ENCODE data around the gene FAM240B.

Gene FAM240B

GRCh38 chr9:38699337-38699736, 20.6 kb downstream of the FAM240B start:
- DNase-seq (ENCODE audit: low spot score) = no peak

DNA sequence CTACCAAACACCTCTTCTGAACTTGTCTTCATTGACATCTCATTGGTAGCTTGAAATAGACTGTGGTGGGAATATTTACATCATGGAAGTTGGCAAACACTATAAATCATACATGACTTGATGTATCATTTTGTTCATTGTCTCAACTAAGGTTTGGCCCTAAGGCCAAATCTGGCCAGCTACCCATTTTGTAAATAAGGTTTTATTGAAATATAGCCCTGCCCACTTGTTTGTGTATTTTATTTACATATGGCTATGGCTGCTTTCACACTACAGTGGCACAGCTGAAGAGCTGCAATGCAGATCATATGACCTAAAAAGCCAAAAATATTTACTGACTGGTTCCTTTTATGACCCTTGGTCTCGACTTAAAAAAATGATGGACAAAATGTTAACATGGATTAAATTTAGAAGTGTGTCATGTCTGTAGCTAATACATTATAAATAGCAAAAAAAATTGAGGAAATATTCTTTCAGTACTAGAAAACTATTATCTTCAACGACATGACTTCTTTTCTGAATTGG, 22.1 kb downstream of the FAM240B start:
- DNase-seq (ENCODE audit: low spot score) = no peak

DNA sequence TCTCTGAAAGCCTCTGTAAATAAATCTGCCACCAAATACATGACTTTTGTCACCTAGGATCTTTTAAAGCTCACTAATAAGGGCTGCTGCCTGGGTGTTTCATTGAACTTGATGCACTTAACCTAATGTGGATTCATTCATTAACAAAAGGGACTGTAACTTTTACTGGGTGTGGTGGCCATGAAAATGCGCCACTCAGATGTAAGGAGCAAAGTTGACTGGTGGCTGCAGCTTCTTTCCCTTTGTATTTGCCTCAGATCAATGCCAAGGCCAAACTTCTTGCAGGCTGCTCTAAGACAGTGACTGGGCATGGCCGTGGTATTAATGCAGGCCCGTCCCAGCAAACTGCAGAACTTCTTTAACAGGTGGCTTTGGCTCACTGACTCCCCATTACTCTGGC, 22.9 kb downstream of the FAM240B start:
- DNase-seq (ENCODE audit: low spot score) = no peak

DNA sequence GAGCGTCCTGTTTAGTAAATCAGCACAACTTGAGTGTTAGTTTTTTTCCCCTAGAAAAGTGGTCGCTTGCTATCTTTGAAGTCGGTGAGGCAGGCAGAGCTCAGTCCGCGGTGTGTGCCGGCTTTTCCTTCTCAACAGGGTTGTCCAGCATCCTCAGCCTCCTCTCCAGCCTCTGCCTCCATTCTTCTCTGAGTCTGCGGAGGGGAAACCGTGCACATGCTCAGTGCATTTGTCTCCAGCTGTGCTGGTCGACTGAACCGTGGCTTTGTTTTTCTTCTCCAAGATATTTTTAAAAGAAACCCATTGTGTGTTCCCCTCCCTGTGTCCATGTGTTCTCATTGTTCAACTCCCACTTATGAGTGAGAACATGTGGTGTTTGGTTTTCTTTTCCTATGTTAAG, 25.3 kb downstream of the FAM240B start:
- no peak for DNase-seq (ENCODE audit: low spot score)

DNA sequence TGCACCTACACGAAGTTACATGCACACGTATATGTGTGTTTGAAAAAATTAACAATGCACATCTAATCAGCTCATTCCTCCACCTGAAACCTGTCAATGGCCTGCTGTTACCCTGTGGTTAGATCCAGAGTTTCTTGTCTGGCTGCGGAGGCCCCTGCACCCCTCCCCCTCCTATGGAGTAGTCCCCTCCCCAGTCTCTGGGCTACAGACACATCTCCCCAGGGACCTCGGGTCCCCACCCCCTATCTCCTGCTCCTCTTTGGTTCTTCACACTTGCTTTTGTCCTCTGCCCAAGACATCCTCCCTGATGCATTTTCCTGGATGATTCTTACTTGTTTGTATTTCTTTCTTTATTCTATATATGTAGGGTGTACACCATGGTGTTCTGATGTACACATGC, 27.2 kb downstream of the FAM240B start:
- DNase-seq (ENCODE audit: low spot score) = no peak

GRCh38 chr9:38690574-38690973, 29.4 kb downstream of the FAM240B start:
- no peak for DNase-seq (ENCODE audit: low spot score)

- DNase-seq (ENCODE audit: low spot score) = no peak
Measured at GRCh38 chr9:38689678-38690077, 30.3 kb downstream of the FAM240B start.

DNA sequence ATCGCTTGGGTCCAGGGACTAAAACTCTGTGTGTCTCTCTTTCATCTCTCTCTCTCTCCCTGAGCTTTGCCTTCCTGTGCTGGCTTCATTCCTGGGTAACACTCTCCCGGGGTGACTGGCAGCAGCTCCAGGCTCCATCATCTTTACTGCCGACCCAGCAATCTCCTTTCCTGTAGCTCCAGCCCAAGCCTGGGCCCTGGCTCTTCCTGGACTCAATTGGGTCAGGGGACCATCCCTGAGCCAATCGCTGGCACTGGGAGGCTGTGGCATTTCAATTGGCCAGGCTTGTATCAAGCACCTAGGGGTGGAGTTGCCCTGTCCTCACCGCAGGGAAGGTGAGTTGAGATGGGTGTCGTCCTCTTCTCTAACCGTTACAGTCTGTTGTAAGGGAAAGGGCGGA, 31.9 kb downstream of the FAM240B start:
- no peak for DNase-seq (ENCODE audit: low spot score)

- DNase-seq (ENCODE audit: low spot score) = peak; percentile 6
Measured at GRCh38 chr9:38687389-38687842, 32.5 kb downstream of the FAM240B start.

GRCh38 chr9:38686933-38687332, 33.0 kb downstream of the FAM240B start:
- no peak for DNase-seq (ENCODE audit: low spot score)

- no peak for DNase-seq (ENCODE audit: low spot score)
Measured at GRCh38 chr9:38685535-38685934, 34.4 kb downstream of the FAM240B start.

DNA sequence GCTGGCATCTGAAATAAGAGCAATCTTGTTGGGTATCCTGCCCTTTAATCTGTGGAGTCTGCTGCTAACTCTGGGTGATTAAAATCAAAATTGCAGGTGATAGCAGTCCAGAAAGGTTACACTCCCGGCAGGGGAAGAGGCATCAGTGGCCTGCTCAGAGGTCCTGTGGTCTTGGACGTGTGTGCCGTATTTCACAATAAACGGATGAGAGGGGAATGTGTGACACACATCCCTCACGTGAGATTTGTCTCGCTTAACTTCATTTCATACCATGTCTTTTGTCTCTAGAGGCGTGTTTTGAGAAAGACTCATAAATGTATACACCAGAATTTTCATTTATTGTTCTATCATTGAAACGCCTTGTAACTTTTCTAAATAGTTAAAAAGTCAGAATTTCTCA, 36.6 kb downstream of the FAM240B start:
- no peak for DNase-seq (ENCODE audit: low spot score)

DNA sequence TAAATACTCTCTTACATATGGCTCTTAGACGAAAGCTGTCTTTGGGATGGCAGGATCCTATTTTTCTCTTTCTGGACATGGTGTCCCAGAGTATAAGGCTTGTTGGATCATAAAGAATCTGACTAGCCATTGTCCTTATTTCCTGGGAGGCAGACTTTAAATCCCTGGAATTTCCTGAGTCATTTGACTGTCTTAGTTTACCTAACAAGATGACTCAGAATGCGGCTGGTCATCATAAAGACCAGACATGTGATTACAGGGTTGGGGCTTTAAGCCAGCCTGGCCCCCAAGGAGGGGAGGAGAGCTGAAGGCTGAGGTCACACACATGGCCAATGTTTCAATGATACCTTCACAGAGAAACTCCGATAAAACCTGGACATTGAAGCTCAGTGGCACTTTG, 37.2 kb downstream of the FAM240B start:
- no peak for DNase-seq (ENCODE audit: low spot score)

DNA sequence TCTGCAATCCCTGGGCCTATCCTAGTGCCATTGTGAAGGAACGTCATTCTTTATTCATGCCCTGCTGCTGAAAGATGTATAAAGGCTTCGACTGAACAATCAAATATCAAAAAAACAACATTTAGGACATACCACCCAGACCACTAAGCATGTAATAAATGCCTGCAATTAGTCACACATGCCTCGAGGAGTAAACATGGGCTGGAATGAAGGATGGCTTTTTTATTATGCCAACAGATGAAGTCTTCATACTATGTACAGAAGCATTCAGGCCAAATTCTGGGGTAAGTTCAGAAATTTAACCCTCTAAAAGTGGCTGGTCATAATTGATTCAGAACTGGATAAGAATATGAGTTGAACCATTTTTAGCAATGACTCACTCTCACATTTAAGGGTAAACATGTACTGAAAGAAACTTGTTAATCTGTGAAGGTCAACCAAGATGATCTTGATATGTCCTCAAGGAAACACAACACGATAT, 38.1 kb downstream of the FAM240B start:
- no peak for DNase-seq (ENCODE audit: low spot score)

- no peak for DNase-seq (ENCODE audit: low spot score)
Measured at GRCh38 chr9:38680837-38681445, 39.0 kb downstream of the FAM240B start.

DNA sequence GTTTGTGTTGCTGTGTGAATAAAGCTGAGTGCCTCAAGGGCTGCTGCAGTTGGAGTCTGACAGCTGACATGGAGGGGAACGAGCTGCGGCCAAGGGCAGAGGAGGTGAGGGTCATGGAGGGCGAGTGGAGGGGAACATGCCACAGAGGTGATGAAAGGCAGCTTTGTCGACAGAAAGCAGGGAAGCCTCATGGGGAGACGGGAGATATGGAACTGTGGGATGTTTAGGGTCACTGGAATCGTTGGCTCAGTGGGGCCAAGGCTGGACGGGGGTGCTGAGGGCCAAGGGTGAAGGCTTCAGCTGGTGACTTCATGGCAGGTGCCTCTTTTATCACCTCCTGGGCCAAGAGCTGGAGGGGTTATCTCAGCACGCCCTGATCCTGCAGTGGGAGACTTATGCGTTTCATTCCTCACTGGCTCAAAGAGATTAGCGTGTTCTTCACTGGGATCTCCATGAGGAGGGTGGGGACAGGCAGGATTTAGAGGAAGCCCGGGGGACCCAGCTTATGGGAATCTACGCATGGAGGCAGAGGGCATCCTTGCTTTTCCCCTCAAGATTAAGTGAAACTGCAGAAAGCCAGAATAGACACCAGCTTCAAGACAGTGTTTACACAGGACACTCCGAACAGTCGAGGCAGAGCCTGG, 42.2 kb downstream of the FAM240B start:
- DNase-seq (ENCODE audit: low spot score) = no peak

DNA sequence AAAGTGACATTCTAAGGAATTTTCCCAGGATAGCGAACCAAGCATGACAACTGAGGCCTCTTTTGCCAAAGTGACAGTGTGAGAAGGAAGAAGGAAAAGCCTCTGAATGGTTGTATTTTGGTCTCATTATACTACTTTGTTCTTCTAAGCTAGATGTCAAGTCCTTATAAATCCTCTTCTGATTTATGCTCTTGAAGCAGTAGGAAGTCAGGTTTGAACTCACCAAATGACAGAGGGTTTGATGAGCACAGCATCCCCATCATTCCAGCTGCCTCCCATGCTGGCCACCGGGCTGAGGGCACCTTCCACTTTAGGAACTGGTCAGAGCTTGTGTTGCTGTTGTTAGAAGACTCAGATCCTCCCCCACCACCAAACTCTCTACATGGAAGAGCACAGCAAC, 44.1 kb downstream of the FAM240B start:
- no peak for DNase-seq (ENCODE audit: low spot score)

DNA sequence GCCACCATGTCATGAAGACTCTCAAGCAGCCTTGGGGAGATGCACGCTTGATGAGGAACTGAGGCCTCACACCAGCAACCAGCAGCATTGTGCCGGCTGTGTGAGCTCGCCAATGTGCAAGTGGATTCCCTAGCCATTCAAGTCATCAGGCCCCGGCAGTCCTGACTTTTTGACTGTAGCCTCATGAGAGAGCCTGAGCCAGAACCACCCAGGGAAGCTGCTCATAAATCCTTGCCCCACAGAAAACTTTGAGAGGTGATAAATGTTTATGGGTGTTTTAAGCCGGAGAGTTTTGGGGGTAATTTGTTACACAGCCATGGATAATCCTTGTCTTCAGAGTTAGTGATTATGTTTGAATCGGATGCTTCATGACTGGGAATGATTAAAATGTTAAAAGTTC, 44.7 kb downstream of the FAM240B start:
- DNase-seq (ENCODE audit: low spot score) = no peak

DNA sequence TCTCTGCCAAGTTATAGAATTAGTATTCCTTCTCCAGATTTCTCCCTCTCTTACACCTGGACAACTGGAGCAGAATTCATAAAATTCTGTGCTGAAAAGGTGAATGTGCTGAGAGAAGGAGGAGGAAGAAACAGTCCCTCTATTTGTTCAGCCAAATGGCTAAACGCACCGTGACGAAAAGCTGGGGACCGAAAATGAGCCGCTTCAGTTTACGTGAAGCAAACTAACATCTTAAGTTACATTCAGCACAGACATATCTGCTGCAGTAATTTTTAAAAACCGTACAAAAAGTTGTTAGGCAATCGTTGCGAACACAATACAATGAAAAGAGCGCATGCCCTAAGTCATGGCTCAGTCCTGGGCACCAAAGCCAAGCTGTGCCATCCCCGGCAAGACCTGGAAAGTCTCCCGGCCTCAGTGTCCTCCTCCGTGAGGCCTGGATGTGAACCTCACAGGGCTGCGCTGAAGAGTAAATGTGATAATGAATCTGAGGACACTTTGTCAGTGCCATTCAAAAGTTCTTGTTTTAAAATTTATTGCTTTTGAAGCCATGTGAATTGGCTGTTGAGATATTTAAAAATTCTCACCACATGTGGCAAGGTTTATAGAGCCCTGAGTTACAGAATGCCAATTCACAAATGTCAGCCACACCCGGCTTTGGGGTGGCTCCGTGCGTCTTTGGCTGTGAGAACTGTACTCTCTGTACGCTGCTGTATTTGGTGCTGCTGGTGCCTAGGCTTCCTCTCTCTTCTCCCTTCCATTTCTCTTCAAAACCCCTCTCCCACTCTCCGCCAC, 46.3 kb downstream of the FAM240B start:
- DNase-seq (ENCODE audit: low spot score) = no peak

DNA sequence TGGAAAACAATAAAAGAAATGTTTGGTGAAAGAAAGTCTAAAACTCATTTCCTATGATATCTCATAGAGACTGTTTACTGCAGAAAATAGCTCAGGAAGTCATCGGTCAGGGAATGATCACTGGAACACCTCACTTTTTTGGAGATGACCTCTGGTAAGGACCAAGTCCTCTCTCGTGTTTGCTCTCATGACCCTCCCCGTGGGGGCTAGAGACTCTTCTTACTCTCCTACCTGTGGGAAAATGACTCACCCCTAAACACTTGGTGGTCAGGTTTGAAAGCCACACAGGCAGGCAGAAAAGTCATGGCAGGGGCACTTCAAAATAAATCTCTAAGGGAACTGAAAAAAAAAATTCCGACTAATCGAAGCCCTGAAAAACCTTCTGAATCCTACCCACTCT, 48.2 kb downstream of the FAM240B start:
- DNase-seq (ENCODE audit: low spot score) = no peak

DNA sequence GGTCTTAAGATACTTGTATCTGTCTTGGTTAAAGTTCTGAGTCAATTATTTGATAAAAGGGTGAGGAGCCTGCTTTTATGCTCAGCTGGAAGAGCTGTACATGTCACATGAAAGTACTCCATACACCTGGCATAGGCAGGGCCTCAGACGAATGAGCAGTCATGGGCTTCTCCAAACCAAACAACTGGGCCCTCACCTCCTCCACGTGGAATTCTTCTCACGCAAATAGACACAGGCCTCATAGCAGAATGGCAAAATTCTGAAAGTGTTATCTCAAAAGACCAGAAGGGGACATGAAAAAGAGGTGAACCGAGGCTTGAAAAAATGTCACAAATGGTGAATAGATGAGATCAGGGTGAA, 48.6 kb downstream of the FAM240B start:
- no peak for DNase-seq (ENCODE audit: low spot score)

- no peak for DNase-seq (ENCODE audit: low spot score)
Measured at GRCh38 chr9:38670542-38671371, 49.2 kb downstream of the FAM240B start.
